Keratinocyte (primary cell): ENCODE measurements around the gene KAT6B.

Source experiments
- CTCF ChIP-seq, 3 experiments: IDR thresholded peaks in 1 of 3; conservative IDR thresholded peaks in 1 of 3; optimal IDR thresholded peaks in 1 of 3; 2 replicates in 2 of 3; 3 replicates in 1 of 3; pipeline versions ENCODE3 to v1.5.1; 2011; ENCODE audit warnings: low read length in 3 of 3, mild to moderate bottlenecking in 3 of 3, moderate library complexity in 2 of 3, control low read depth in 1 of 3, inconsistent platforms in 1 of 3; ENCODE audit not compliant: insufficient read depth in 2 of 3; ENCODE audit errors: extremely low read depth in 1 of 3
- EZH2 ChIP-seq: IDR thresholded peaks from one replicate; pipeline ENCODE4 v1.6.1; 2012; ENCODE audit warnings: inconsistent platforms, mild to moderate bottlenecking, low read length, moderate library complexity

- TF ChIP-seq CTCF (optimal IDR thresholded peaks at IDR 0.05 in 1 of 3, IDR thresholded peaks at IDR 0.05 in 1 of 3, conservative IDR thresholded peaks at IDR 0.05 in 1 of 3; ENCODE audit: extremely low read depth in 1 of 3, insufficient read depth in 2 of 3, low read length in 3 of 3) = no peak
- TF ChIP-seq EZH2 = no peak
Observed at GRCh38 chr10:74836877-74837276, 10.5 kb downstream of the KAT6B start.
